GM18858 (cell line): ENCODE measurements around the gene NEU3.
"Not testable (repeated sequence)": the region's sequence is repeated elsewhere in the genome, so short reads cannot be mapped to it uniquely, and the experiment has no call there.

Source experiments
- ATAC-seq: cut with Tn5 transposase; IDR thresholded peaks from one replicate; pipeline ENCODE4 v1.9.1; 2021; ENCODE audit not compliant: unreplicated experiment

The NEU3 gene

DNA sequence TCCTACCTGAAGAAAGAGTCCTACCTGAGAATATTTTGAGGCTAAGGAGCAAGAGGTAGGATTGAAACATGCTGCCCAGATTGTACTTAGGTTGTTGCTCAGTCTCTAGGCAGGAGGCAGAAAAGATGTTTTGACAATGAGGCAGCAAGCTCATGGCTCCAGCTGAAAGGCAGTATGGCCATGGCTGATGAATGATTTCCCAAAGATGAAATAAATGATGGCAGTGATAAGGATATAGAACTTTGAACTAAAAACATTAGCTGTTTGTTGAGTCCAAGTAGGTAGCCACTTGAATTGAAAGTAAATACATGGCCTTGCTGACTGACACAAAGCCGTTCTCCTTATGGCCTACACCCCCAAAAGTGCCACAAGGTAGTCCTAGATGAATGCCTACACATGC, 6.8 kb upstream of the NEU3 start:
- no peak for ATAC-seq

DNA sequence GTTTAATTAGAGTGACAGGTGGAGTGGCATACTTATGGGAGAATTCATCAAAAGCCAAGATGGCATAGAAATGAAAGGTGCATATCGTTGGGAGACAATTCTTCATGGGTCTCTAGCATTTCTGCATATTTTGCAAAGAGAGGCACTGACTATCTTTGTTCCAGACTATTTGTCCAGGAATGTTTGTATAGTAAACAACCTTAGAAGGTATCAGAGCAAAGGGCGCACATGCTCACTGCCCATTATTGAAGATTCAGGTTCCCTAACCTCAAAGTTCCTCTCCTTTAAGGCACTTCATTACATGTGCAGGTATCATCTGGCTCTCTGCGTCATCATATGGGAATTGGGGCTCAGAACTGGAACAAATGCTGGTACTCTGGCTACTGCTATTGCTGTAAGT, 4.7 kb upstream of the NEU3 start:
- no peak for ATAC-seq

DNA sequence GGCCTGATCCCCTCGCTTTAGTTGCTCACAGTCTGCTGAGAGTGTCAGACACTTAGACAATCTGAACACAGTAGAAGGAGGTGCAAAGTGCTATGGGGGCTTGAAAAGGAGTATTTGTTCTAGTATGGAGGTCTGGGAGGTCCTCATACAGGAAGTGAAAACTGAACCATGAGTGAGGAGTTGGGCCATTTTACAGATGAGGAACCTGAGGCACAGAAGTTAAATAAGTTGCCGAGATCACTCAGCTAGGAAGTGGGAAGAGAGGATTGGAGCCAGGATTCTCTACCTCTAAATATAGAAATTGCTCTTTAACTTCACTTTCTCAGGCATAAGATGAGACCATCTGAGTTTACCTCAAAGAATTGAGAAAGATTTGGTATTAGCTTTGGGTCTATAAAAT, 4.0 kb upstream of the NEU3 start:
- ATAC-seq = no peak

DNA sequence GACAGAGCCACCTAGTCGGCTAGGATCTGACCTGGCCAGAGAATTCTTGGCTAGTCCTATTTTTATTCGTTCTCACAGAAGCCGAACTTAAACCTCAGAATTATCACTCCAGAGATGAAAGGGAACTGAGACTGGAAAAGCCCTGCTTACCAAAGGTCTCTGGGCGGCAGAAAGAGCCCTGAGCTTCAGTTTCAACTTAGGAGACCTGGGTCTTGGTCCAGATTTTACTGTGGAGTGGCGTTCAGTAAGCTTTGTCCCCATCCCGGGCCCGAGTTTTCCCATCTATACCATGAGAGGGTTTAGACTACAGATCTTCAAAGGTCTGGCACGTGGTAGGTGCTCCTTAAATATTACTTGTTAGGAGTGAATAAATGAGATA, 516 bp downstream of the NEU3 start:
- no peak for ATAC-seq

DNA sequence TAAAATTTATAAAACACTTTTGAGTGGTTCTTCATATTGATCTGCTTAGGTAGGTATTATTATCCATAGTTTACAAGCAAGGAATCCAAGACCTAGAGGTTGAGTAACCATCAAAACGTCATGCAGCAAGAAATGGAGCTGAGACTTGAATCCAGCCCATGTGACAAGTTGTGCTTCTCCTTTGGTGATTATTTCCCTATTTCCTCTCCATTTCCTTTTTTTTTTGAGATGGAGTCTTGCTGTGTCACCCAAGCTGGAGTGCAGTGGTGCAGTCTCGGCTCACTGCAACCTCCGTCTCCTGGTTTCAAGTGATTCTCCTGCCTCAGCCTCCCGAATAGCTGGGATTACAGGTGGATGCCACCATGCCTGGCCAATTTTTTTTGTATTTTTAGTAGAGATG, 1.4 kb downstream of the NEU3 start:
- ATAC-seq = not testable (repeated sequence)

DNA sequence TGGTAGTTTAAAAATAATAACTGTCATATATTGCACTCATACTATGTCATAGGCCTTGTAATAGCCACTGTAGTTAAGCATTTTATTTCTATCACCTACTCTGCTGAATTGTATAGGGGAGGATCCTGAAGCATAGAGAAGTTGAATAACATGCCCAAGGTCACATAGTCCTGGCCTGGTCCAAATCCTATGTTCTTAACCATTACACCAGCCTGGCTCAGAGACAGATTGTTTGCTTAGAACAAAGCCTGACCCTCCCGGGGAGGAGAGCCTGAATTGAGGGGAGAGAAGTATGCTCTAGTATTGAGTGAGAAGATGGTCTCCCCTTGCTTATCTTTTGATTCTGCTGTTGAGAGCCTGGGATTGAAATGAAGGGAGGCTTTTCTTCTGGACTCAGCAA, 2.2 kb downstream of the NEU3 start:
- no peak for ATAC-seq

DNA sequence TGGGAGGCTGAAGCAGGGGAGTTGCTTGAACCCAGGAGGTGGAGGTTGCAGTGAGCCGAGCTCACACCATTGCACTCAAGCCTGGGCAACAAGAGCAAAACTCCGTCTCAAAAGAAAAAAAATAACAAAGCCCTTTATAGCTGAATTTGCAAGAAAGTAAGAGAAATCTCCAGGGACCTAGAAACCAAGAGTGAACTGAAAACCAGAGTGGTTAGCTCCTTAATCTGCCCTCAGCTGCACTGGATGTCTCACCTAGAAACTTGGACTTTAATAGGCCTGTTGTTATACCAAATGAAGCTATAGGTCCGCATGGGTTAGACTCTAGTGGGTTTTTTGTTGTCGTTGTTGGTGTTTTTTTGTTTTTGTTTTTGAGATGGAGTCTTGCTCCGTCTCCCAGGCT, 4.1 kb downstream of the NEU3 start:
- peak; percentile 35 for ATAC-seq

DNA sequence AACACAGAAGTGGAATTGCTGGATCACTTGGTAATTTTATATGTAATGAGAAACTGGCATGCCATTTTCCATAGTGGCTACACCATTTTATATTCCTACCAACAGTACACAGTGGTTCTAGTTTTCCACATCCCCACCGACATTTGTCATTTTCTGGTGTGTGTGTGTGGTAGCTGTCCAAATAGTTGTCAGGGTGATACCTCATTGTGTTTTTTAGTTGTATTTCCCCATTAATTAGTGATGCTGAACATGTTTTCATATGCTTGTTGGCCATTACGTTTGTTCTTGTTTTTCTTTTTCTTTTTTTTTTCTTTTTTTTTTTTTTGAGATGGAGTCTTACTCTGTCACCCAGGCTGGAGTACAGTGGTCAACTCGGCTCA, 12.2 kb downstream of the NEU3 start:
- no peak for ATAC-seq

DNA sequence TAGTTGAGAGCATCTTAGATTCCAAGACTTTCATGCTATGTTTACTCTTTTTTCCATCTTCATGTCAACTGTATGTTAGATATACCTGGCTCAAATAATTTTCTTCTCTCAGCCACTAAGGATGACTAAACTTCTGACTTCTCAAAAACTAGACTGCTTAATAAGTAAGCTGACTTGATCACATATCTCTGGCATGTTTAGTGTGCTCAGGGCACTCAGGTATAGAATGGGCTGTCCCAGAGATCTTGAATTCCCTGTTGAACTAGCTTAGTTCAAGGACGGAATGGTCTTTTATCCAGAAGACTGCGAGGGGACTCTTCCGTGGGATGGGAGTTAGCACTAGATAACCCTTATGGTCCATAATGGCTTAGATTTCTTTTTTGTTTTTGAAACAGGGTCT, 13.0 kb downstream of the NEU3 start:
- ATAC-seq = no peak

DNA sequence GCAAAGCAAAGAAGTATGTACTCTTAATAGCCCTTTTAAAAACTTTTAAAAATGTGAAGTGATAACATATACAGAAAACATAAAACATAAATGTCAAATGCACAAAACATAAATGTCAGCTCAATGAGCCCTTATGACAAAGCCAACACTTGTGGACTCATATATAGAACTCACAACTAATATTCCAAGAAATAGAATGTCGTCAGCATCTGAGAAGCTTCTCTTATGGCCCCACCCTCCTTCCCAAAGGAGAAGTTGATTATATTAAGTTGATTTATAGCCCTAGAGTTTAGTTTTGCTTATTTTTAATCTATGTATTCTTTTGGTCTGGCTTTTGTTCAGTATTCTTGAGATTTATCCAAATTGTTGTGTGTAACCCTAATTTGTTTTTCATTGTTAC, 13.8 kb downstream of the NEU3 start:
- ATAC-seq = no peak

DNA sequence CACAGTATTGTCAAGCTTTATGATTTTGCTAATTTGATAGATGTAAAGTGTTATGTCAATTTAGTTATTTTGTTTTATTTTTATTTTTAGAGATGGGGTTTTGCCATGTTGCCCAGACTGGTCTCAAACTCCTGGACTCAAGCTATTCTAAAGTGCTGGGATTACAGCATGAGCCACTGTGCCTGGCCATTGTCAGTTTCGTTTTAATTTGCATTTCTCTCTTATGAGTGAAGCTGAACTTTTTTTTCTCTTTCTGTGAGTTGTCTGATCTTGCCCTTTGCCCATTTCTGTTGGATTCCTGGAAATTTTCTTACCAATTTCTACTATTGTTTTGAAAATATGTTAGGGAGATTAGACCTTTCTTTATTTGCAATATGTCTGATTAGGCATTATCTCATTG, 15.5 kb downstream of the NEU3 start:
- no peak for ATAC-seq

DNA sequence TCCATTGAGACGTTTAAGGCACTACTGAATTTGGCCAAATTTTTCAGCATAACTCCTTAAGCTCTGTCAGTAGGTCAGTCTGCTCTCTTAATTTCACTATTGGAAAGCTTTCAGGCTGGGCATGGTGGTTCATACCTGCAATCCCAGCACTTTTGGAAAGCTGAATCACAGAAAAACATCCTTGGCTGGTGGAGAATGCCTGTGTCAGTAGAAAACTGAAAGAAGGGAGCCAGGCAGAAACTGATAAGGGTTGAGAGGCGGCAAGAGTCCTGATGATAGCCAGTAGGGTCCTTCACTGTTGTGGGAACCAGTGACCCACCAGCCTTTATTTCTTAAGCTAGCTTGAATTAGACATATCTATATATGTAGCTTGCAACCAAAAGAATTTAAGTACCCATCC, 22.6 kb downstream of the NEU3 start:
- no peak for ATAC-seq

DNA sequence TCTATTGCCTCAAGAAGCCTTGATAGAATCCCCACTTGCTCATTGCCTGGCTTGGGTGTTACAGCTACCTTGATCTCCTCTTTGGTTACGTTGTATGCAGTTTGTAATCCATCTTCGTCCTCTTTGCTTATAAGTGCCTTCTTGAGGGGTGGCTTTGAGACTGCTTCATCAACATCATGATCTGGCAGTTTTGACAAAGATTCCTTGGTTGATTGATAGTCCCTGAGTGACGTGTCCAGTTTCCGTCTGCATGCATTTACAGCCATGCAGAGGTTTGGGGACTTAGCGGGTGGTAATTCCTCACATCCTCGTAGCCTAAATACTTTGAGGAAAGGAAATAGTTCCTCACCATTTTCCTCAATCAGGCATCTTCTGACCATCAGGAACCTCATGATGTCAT, 23.1 kb downstream of the NEU3 start:
- no peak for ATAC-seq

DNA sequence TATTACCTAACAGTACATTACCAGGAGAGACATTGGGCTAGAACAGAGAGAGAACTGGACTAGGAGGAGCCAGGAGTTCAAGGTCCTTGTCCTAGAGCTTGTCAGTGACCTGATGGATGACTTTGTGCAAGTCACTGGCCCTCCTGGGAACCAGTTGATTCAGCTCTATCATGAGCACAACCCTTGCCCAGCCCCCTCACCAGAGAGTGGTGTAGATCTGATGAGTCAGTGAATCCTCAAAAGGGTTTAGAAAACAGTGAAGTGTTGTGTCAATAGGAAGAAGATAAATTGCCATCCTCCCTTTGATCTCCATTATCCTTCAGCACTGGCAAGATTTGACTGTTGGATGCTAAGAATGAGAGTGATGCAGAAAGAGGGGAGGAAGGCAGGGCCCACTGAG, 24.3 kb downstream of the NEU3 start:
- ATAC-seq = no peak

DNA sequence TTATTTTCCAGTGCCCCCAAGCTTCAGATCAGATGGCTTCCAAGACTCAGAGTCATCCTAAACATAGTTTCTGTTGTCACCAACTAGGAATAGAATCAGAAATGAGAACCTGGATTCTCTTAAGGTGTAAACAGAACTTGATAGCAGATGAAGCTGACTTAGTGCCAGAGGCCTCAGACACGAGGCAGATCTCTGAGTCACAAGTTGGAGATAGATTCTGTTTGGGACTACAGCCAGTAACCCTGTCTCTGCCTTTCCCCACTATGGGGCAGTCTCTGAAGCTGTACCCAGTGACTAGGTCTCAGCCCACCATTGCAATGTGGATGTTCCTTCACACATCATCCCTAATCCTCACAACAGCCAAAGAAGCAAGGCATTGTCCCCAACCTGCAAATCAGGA, 25.4 kb downstream of the NEU3 start:
- no peak for ATAC-seq

DNA sequence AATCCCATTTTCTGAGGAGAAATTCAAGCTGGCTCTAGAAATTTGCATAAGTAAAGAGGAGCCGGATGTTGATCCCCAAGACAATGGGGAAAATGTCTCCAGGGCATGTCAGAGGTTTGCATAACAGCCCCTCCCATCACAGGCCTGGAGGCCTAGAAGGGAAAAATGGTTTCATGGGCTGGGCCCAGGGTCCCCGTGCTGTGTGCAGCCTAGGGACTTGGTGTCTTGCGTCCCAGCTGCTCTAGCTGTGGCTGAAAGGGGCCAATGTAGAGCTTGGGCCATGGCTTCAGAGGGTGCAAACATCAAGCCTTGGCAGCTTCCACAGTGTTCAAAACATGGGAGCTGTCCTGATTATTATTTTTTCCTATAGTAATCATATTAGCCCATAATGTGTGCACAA, 30.5 kb downstream of the NEU3 start:
- not testable (repeated sequence) for ATAC-seq

DNA sequence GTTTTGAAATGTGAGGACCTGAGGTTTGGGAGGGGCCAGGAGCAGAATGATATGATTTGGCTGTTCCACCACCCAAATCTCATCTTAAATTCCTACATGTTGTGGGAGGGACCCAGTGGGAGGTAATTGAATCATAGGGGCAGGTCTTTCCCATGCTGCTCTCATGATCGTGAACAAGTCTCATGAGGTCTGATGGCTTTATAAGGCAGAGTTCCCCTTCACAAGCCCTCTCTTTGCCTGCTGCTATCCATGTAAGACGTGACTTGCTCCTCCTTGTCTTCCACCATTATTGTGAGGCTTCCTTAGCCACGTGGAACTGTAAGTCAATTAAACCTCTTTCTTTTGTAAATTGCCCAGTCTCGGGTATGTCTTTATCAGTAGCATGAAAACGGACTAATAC, 31.6 kb downstream of the NEU3 start:
- not testable (repeated sequence) for ATAC-seq

DNA sequence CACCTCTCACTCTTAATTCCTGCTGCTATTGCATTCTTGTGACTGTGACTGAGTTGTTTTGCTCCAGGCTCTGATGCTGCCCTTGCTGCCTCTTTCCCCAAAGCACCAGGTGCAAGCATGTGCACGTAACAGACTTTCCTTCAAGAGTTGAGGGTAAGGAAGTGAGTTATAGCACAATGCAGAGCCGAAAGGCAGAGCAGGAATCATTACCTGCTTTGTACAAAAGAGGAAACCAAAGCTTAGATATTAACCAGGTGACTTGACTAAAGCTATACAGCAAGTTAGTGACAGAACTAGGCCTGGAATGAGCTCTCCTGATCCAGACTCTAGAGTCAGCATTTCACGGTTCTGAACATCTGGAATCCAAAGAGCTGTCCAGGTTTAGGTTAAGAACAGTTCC, 33.6 kb downstream of the NEU3 start:
- ATAC-seq = no peak

DNA sequence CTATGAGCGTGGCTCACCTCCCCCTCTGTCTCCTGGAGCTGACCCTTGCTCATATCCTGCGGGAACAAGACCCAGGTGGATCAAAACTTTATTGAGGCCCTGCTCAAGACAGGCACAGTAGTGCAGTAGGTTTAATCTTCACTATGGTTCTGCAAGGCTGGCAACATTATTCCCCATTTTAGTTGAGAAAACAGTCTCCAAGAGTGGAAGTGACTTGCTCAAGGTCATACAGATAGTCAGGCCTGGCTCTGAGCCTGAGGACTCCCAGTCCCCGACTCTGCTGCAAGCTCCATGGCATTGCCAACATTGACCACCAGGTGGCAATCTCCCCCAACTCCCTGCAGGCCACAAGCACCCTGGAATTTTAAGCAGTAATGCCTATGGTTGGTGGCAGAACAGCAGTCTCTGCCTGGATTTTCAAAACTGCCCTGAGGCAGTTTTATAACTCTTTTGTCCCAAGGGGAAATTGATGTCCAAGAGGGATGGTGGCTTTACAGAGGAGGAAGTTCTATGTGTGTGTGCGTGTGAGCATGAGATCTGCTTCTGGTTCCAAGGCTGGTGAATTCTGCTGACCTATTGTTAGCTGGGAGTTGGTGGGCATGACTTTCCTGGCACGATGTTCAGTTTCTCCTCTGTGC, 34.1 kb downstream of the NEU3 start:
- no peak for ATAC-seq

DNA sequence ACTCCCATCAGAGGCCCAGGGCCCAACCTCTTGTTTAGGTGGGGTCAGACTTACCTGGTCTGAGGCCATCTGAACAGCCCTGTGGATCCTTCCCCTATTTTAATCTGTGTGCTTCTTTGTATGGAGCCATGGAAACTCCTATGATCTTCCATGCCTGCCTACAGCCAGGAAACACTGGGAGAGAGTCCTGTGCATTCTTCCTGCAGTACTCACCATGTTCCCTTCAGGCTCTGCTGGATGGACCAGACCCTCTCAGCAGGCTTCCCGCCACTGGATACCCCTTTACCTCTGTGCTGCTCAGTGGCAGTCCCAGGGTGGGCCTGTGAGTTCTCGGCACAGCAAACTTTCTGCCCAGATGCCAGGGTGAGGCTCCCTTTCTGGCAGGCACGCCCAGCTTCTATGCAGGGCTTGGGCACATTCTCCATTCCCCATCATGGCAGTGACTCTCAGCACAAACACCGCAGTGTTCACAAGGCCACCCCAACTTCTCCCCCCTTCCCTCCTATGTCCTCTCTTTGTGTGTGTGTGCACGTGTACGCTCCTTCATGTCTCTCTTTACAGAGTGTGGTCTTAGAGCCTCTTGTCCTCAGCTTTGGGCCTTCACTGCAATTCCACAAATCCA, 34.8 kb downstream of the NEU3 start:
- ATAC-seq = no peak

DNA sequence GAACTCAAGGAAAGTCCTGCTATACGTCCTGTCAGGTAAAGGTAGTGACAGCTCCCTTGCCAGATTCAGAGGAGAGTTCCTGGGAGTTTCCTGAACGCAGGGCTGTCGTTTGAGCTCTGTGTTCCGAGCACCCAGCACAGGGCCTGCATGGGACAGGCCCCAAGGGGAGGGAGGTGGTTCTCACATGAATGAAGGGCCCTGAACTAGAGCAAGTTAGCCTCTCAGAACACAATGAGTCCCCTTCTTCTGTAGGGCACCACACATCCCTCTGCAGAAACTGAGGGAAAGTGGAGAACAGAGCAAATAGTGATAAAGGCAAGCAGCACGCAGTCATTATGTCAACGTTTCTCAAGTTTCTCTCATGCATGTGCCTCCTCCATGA, 35.3 kb downstream of the NEU3 start:
- ATAC-seq = no peak

DNA sequence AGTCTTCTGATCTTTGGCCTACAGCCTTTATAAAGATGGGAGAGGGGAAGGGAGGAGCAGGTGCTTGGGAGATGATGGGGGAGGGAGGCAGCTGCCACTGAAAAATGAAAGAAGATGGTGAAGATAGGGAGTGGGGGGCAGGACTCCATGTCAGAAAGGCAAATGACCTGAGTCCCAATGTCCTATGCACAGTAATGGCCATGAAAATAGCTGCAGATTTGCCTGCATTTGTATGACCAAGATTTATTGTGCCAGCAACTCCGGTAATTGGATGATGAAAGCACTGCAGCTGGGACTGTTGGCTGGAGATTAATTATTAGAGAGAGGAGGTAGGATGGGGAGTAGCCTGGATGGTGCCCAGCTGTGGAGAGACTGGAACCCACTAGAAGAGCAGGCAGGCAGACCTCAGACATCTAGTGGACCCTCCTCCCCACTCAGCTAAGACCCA, 36.1 kb downstream of the NEU3 start:
- ATAC-seq = no peak

DNA sequence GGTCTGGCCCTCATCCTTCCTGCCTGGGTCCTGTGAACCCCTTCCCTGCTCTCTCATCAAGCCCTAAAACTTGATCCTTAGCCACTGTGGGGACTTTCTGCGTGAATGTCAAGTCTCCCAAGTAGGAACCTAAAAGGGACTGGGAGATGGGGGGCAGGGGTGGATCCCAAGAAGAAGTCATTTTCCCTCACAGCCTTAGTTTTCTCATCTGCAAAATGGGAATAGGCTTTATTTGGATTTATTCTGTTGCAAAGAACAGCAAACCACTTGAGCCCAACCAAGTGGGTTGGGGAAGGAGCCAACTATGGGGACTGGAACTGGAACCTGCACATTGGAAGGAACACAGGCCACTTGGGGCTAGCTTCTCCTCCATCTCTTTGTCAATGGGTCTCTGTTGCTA, 36.8 kb downstream of the NEU3 start:
- ATAC-seq = no peak
